HS-27A (cell line): Measurements from ENCODE around the gene TMEM161A.

Source experiments
- DNase-seq: peaks from one replicate; pipeline ENCODE4 v3.0.0-alpha.2; 2012; ENCODE audit warnings: low read depth, missing footprints

The TMEM161A gene

DNA sequence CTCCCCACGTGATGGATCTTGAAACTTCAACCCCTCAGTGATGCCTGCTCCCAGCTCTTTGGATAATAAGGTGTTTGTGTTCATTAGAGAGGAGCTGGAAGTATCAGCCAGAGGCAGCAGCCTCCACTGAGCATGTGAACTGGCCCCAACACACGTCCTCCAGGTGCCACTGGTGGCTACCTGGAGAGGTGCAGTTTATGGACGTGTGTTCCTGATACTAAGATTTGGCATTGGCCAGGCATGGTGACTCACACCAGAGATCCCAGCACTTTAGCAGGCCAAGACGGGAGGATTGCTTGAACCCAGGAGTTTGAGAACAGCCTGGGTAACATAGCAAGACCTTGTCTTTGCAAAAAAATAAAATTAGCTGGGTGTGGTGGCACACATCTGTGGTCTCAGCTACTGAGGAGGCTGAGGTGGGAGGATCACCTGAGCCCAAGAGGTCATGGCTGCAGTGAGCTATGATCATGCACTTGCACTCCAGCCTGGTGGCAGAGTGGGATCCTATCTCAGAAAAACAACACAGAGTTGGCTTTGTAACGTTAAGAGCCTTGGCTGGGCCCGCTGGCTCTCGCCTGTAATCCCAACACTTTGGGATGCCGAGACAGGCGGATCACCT, 40.1 kb downstream of the TMEM161A start:
- no peak for DNase-seq

DNA sequence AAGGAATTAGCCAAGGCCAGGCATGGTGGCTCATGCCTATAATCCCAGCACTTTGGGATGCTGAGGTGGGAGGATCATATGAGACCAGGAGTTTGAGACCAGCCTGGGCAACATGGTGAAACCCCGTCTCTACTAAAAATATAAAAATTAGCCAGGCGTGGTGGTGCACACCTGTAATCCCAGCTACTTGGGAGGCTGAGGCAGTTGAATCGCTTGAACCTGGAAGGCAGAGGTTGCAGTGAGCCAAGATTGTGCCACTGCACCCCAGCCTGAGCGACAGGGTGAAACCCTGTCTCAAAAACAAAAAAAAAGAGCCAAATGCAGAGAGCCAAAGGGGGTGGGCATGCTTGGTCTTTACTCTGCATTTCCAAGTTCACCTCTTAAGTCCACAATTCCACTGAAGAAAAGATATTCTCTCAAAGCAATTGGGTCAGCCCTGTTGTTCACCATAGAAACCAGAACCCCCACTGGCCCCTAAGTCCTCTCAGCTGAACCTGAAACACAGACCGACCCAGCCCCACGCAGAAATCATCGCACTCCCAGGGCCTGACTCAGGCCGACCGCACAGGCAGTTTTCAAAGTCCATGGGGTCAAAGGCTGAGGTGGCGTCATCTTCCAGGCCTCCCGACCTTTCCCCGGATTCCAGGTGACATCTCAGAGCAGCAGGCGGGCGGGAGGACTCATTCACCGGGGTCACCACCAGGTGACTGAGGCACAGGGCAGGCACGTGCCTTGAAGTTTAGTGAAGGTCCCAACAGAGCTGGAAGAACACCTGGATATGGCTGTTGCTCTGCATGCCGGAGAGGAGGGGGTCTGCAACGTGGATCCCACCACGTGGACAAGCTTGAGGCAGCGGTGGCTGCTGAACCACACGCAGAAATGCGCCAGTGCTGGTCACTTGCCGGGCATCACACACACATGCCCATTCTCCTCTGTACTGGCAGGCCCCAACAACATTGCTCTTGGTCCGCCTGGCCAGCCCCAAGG, 41.3 kb downstream of the TMEM161A start:
- DNase-seq, result no peak

GRCh38 chr19:19095691-19096090, 42.6 kb downstream of the TMEM161A start:
- DNase-seq, result no peak

DNA sequence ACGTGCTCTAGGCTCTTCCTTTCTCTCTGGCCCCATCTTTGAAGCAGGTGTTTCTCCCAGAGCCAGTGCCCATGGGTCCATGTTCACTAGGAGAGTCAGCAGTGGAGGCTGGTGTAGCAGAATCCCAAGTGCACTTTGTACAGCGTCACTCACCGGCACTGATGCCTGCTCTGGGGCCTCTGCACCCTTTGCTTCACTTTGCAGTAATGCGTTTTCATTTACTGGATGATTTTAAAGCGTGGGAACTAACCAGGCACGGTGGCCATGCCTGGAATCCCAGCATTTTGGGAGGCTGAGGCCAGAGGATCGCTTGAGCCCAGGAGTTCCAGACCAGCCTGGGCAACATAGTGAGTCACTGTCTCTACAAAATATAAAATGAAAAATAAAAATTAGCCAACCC, 43.8 kb downstream of the TMEM161A start:
- DNase-seq, result no peak

GRCh38 chr19:19087676-19088075, 50.6 kb downstream of the TMEM161A start:
- DNase-seq, result no peak

DNA sequence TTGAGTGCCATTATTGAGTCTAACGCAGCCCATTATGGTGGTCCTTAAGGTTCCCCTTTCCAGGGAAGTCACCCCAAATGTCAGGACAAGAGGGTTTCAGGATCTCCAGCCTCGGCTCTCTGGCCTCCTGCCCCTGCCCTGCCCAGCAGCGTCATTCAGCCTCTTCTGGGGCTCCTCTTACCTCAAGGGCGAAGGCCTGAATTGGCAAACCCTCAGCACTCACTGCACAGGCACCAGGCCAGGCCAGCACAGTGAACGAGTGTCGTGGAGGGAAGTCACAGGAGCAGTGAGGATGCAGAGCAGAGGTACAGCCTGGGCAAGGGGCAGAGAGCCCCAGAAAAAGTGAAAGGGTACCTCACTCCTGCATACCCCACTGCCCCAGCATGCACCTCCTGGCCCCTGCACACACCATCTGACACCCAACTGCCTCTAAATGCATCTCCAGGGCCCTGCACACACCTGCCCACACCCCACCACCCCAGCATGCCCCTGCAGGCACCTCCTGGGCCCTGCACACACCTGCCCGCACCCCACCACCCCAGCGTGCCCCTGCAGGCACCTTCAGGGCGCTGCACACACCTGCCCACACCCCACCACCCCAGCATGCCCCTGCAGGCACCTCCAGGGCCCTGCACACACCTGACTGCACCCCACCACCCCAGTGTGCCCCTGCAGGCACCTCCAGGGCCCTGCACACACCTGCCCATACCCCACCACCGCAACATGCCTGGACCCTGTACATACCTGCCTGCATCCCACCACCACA, 54.7 kb downstream of the TMEM161A start:
- no peak for DNase-seq

GRCh38 chr19:19081642-19082151, 56.6 kb downstream of the TMEM161A start:
- no peak for DNase-seq

DNA sequence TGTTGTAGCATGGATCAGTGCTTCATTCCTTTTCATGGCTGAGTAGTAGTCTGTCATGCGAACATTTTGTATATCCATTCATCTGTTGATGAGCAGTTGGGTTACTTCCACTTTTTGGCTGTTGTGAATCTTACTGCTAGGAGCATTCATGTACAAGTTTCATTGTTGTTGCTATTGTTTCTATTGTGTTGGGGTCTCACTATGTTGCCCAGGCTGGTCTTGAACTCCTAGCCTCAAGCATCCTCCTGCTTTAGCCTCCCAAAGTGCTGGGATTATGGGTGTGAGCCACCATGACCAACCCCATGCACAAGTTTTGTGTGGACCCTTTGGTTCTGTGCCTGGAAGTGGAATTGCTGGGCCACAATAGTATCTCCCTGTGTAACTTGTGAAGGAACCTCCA, 58.7 kb downstream of the TMEM161A start:
- DNase-seq, result no peak

GRCh38 chr19:19078801-19079200, 59.5 kb downstream of the TMEM161A start:
- DNase-seq, result no peak

DNA sequence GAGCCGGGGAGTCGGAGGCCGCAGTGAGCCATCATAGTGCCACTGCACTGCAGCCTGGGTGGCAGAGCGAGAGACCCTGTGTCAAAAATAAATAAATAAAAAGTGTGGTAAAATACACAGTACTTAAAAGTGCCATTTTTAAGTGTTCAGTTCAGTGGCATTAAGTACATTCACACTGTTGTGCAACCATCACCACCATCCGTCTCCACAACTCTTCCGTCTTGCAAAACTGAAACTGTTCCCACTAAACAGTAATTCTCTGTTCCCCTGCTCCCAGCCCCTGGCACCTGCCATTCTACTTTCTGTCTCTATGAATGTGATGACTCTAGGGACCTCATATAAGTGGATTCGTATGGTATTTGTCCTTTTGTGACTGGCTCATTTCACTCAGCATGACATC, 61.2 kb downstream of the TMEM161A start:
- DNase-seq, result no peak

DNA sequence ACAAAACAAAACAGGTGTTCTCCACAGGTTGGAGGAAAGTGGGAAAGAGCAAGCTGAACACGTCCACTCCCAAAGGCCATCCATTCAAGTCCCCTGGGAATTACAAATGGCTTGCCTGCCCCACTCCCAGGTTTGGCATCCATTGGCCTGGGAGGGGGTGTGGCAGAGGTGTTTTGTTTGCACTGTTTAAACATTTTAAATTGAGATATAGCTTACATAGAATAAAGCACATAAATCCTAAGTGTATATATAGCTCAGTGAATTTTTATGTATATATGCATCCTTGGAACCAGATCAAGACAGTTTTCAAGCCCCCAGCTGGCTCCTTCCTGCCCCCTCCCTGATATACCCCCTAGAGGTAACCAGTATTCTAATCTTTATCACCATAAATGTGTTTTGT, 61.8 kb downstream of the TMEM161A start:
- DNase-seq, result no peak

DNA sequence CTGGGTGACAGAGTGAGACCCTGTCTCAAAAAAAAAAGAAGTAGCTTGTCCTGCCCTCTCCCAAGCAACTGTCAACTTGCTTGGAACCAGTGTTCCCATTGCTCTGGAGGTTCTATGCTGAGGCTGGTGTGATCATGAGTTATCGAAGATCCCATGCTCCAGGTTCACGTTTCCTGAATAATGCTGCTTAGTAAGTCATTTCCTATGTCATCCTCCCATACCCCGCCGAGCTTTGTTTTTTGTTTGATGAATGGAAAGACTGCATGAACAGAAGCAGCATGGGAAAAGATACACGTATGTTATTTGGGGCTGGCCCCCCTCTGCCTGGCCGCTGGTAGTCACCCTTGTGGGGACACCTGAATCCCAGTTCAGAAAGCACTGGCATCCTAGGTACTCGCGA, 63.2 kb downstream of the TMEM161A start:
- no peak for DNase-seq

DNA sequence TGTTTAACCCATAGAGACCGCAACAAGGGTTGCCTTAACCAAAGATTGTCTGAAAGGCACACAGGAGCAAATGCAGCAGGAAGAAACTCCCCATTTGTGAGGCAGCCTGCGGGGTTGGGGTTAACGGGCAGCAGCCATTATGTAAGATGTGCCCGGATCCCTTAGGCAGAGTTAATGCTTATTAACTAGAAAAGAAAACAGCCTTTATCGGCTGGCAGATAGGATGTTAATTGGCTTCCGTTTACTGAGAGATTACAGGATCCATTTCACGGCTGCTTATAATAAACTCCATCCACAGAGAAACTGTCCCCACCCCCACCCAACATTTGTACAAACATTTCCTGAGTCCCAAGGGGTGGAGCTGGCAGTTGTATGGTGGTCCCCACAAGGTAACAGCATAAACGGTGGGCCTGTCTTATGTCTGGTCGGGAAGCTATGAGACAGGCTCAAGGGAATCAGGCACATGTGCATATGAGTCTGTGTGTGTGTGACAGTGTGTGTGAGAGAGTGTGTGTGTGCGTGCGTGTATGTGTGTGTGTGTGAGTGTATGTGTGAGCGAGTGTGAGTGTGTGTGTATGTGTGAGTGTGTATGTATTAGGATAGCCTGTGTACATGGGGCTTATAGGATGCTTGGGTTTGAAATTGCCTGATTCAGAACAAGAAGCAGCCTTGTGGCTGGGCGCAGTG, 63.9 kb downstream of the TMEM161A start:
- DNase-seq, result no peak

DNA sequence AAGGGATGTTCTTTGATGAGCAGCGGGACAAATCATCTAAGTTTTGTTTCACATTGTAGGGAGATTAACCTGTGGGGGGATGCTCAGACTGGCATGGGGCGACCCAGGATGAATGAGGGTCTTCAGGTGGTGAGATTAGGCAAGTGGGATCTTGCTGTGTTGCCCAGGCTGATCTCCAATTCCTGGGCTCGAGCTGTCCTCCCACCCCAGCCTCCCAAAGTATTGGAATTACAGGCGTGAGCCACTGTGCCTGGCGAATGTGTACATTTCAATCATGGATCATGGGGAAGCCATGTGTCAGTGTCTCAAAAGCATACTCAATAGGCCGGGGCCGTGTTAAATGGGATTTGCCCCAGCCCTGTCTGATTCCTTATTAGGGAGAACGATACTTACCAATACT, 66.4 kb downstream of the TMEM161A start:
- no peak for DNase-seq
